Effector memory CD8-positive, alpha-beta T cell (primary cell): ENCODE results near the gene STAT4.

Experiments used
- ATAC-seq: fragments of 150-1000 bp; cut with Tn5 transposase; replicated peaks from 2 replicates; pipeline ENCODE4 v1.10.0; 2021; ENCODE audit warnings: mild to moderate bottlenecking, moderate library complexity
- DNase-seq, 3 experiments: peaks; one replicate each; pipeline ENCODE4 v3.0.0; 2021
- H3K27ac Mint-ChIP-seq, 2 donors: one replicate each; pipeline ENCODE4 v1.8.0; 2022; ENCODE audit warnings: mild to moderate bottlenecking in 2 of 2, mixed read lengths in 2 of 2, moderate library complexity in 2 of 2
- H3K27me3 Mint-ChIP-seq, 2 donors: one replicate each; pipeline ENCODE4 v1.8.0; 2022; ENCODE audit warnings: mixed read lengths in 2 of 2
- H3K36me3 Mint-ChIP-seq: one replicate; pipeline ENCODE4 v1.8.0; 2022; ENCODE audit warnings: mild to moderate bottlenecking, moderate library complexity, mixed read lengths; ENCODE audit not compliant: insufficient read depth
- H3K4me1 Mint-ChIP-seq, 2 donors: one replicate each; pipeline ENCODE4 v1.8.0; 2022; ENCODE audit warnings: low read depth in 2 of 2, mixed read lengths in 2 of 2
- H3K4me3 Mint-ChIP-seq, 2 donors: one replicate each; pipeline ENCODE4 v1.8.0; 2022; ENCODE audit warnings: mild to moderate bottlenecking in 2 of 2, mixed read lengths in 2 of 2, moderate library complexity in 2 of 2
- H3K9me3 Mint-ChIP-seq, 2 donors: one replicate each; pipeline ENCODE4 v1.8.0; 2022; ENCODE audit warnings: mixed read lengths in 2 of 2

The STAT4 gene

GRCh38 chr2:191015831-191016230, 135.0 kb downstream of the STAT4 start:
- H3K4me3 Mint-ChIP-seq = no peak overlapping the region
- DNase-seq (no peak), ATAC-seq (no peak)
- peaks cover 9 to 14% of the 10 kb centered on the region in 2 donors for H3K4me1 Mint-ChIP-seq
- H3K9me3 Mint-ChIP-seq = no peaks in the 10 kb centered on the region
- H3K36me3 Mint-ChIP-seq = peaks cover 5% of the 10 kb centered on the region
- no peak overlapping the region for H3K27ac Mint-ChIP-seq
- no peaks in the 10 kb centered on the region for H3K27me3 Mint-ChIP-seq

- Mint-ChIP-seq H3K9me3 (no peaks in the 10 kb centered on the region), H3K4me1 (peaks cover 10 to 14% of the 10 kb centered on the region in 2 donors), H3K27ac (no peak overlapping the region), H3K36me3 (peaks cover 9% of the 10 kb centered on the region), H3K4me3 (no peak overlapping the region), H3K27me3 (no peaks in the 10 kb centered on the region)
- no peak for DNase-seq
- no peak for ATAC-seq
Measured at GRCh38 chr2:191015239-191015638, 135.6 kb downstream of the STAT4 start.

GRCh38 chr2:191014653-191015020, 136.2 kb downstream of the STAT4 start:
- Mint-ChIP-seq H3K4me3 (no peak overlapping the region), H3K9me3 (no peaks in the 10 kb centered on the region), H3K27ac (no peak overlapping the region), H3K4me1 (peaks cover 16 to 17% of the 10 kb centered on the region in 2 donors), H3K27me3 (no peaks in the 10 kb centered on the region), H3K36me3 (peaks cover 15% of the 10 kb centered on the region)
- ATAC-seq (peak; percentile 6), DNase-seq (no peak)

GRCh38 chr2:191013932-191014652, 136.7 kb downstream of the STAT4 start, which contains the start of gene STAT1:
STAT1 (minus strand) TSS chr2:191014171; CDS start chr2:191010003, 4,168 bp downstream.
- H3K9me3 Mint-ChIP-seq = no peaks in the 10 kb centered on the region
- peaks cover 20% of the 10 kb centered on the region for H3K36me3 Mint-ChIP-seq
- peak; percentile 88 for ATAC-seq
- peaks cover 17 to 18% of the 10 kb centered on the region in 2 donors for H3K4me1 Mint-ChIP-seq
- no peaks in the 10 kb centered on the region for H3K27me3 Mint-ChIP-seq
- no peak within 1 kb of the TSS for H3K4me3 Mint-ChIP-seq
- peak; percentile 95 to 98 (median 98) for DNase-seq
- H3K27ac Mint-ChIP-seq = no peak within 1 kb of the TSS

GRCh38 chr2:191013682-191013931, 137.2 kb downstream of the STAT4 start:
- Mint-ChIP-seq H3K9me3 (no peaks in the 10 kb centered on the region), H3K4me1 (peaks cover 17% of the 10 kb centered on the region in 2 donors), H3K27ac (no peak overlapping the region), H3K27me3 (no peaks in the 10 kb centered on the region), H3K4me3 (no peak overlapping the region), H3K36me3 (peaks cover 25% of the 10 kb centered on the region)
- ATAC-seq (no peak), DNase-seq (peak in 1 of 3 experiments; percentile 22)

- Mint-ChIP-seq H3K27ac (no peak overlapping the region), H3K4me3 (no peak overlapping the region), H3K9me3 (no peaks in the 10 kb centered on the region), H3K27me3 (no peaks in the 10 kb centered on the region), H3K4me1 (peaks cover 18 to 20% of the 10 kb centered on the region in 2 donors), H3K36me3 (peaks cover 31% of the 10 kb centered on the region)
- ATAC-seq (peak; percentile 18), DNase-seq (peak in 2 of 3 experiments; percentile 15 to 27)
Measured at GRCh38 chr2:191012845-191013681, 137.7 kb downstream of the STAT4 start.

GRCh38 chr2:191012346-191012745, 138.4 kb downstream of the STAT4 start:
- DNase-seq (no peak), ATAC-seq (no peak)
- H3K4me1 Mint-ChIP-seq = peaks cover 18 to 23% of the 10 kb centered on the region in 2 donors
- H3K4me3 Mint-ChIP-seq = no peak overlapping the region
- no peak overlapping the region for H3K27ac Mint-ChIP-seq
- no peaks in the 10 kb centered on the region for H3K27me3 Mint-ChIP-seq
- H3K36me3 Mint-ChIP-seq = peaks cover 38% of the 10 kb centered on the region
- H3K9me3 Mint-ChIP-seq = no peaks in the 10 kb centered on the region

- ATAC-seq = no peak
- H3K27ac Mint-ChIP-seq = no peak overlapping the region
- H3K9me3 Mint-ChIP-seq = no peaks in the 10 kb centered on the region
- H3K4me3 Mint-ChIP-seq = no peak overlapping the region
- DNase-seq = no peak
- H3K36me3 Mint-ChIP-seq = peaks cover 49% of the 10 kb centered on the region
- no peaks in the 10 kb centered on the region for H3K27me3 Mint-ChIP-seq
- H3K4me1 Mint-ChIP-seq = peaks cover 25 to 31% of the 10 kb centered on the region in 2 donors
Measured at GRCh38 chr2:191010887-191011885, 139.6 kb downstream of the STAT4 start.

GRCh38 chr2:191009541-191010374, 141.0 kb downstream of the STAT4 start:
- DNase-seq (no peak), ATAC-seq (no peak)
- no peaks in the 10 kb centered on the region for H3K9me3 Mint-ChIP-seq
- peaks cover 62% of the 10 kb centered on the region for H3K36me3 Mint-ChIP-seq
- H3K27me3 Mint-ChIP-seq = no peaks in the 10 kb centered on the region
- H3K4me1 Mint-ChIP-seq = peaks cover 28 to 37% of the 10 kb centered on the region in 2 donors
- peak overlapping the region; percentile 35 to 51 for H3K4me3 Mint-ChIP-seq
- H3K27ac Mint-ChIP-seq = peak overlapping the region in 1 of 2 donors; percentile 6

GRCh38 chr2:191008286-191008685, 142.5 kb downstream of the STAT4 start:
- no peak for DNase-seq
- ATAC-seq = no peak
- Mint-ChIP-seq H3K9me3 (no peaks in the 10 kb centered on the region), H3K27ac (no peak overlapping the region), H3K36me3 (peaks cover 77% of the 10 kb centered on the region), H3K4me1 (peaks cover 36 to 37% of the 10 kb centered on the region in 2 donors), H3K27me3 (no peaks in the 10 kb centered on the region), H3K4me3 (no peak overlapping the region)

GRCh38 chr2:191006997-191007783, 143.6 kb downstream of the STAT4 start:
- H3K36me3 Mint-ChIP-seq = peaks cover 88% of the 10 kb centered on the region
- DNase-seq (no peak), ATAC-seq (no peak)
- peak overlapping the region in 1 of 2 donors; percentile 3 for H3K4me3 Mint-ChIP-seq
- peaks cover 37 to 40% of the 10 kb centered on the region in 2 donors for H3K4me1 Mint-ChIP-seq
- no peaks in the 10 kb centered on the region for H3K9me3 Mint-ChIP-seq
- H3K27me3 Mint-ChIP-seq = no peaks in the 10 kb centered on the region
- peak overlapping the region; percentile 29 to 45 for H3K27ac Mint-ChIP-seq

GRCh38 chr2:191006297-191006696, 144.5 kb downstream of the STAT4 start:
- H3K36me3 Mint-ChIP-seq = peaks cover 91% of the 10 kb centered on the region
- no peaks in the 10 kb centered on the region for H3K9me3 Mint-ChIP-seq
- ATAC-seq (no peak), DNase-seq (no peak)
- no peaks in the 10 kb centered on the region for H3K27me3 Mint-ChIP-seq
- peaks cover 35 to 40% of the 10 kb centered on the region in 2 donors for H3K4me1 Mint-ChIP-seq
- H3K4me3 Mint-ChIP-seq = no peak overlapping the region
- H3K27ac Mint-ChIP-seq = peak overlapping the region; percentile 45 to 55
